Measurements from ENCODE around the gene ANTXR2.
A peak's percentile ranks its signal among the peaks of the same experiment; 100 is the strongest.
"Not testable (repeated sequence)": the region's sequence is repeated elsewhere in the genome, so short reads cannot be mapped to it uniquely, and the experiment has no call there.

ANTXR2 gene

DNA sequence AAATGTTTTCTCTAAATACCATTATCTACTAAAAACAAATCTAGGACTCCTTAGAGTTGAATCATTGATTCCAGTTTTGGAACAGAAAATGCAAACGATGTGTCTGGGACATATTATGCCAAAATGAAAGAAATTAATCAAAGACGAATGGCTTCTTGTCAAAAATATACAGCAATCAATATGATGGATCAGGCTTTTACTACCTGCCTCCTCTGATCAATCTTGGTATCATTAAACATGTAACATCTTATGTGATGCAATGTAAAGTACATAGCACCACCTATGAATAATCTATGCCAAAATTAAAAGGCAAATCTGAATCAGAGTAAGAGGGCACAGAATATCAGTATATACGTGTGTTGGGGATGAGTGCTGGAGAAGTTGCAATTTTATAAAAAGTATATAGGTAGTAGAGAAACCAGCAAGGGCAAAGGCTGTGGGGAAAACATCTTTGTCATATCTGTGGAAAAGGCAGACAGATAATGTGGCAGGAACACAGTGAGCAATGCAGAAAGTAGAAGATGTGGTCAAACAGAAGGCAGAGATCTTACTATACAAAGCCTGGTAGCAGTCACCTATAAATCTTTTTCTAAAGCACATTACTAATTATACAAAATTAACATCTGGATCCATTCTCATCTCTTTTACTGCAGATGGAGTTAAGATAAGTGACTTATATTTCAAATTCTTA, 152.7 kb downstream of the ANTXR2 start:
- DNase-seq (ENCODE audit: low spot score), result no peak

DNA sequence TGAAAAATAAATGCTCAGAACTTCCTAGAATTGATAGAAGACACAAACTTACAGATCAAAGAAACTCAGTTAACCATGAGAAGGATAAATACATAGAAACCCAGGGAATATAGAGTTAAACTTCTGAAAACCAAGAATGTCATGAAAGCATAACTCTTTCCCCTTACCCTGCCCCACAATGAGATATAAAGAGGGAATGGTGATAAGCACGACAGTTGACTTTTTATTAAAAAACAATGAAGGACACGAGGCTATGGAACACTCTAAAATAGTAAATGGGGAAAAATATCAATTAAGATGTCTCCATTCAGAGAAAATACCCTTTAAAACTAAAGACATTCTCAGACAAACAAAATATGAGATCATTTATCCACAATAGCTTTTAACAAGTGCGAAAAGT, 154.7 kb downstream of the ANTXR2 start:
- DNase-seq (ENCODE audit: low spot score), result no peak

DNA sequence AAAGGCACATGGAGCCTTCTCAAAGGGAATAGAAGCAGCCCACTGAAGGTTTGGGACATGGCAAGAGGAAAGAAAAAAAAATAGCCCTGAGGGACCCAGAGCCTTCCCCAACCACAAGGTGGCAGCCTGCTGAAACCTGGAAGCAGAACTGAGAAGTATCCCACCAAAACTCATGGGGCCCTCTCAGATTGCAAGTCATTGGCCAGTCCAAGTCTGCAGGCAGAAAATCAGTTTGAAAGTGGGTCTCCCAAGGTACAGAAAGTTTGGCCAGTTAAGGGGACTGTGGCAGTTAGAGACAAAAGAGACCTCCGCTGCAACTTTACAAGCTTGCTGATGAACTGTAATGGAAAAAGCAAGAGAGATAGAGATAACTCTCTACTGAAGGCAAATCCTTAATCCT, 155.8 kb downstream of the ANTXR2 start:
- DNase-seq (ENCODE audit: low spot score), result peak; percentile 43

DNA sequence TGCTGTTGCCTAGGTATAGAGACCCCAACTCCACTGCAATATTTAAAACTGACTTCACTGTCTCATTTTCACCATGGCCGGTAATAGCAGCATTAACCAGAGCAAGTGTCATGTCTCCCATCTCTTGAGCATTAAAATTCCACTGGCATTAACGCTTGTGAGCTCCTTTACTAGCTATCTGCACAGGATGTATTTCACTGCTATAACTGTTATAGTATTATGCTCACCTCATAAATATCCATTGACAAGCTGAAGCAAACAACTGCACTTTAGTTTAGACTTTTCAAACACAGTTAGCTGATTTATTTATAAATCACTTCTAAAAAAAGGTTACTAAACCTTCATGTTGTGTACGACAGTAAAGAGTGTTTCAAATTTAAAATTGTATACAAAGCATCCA, 157.8 kb downstream of the ANTXR2 start:
- DNase-seq (ENCODE audit: low spot score), result no peak

DNA sequence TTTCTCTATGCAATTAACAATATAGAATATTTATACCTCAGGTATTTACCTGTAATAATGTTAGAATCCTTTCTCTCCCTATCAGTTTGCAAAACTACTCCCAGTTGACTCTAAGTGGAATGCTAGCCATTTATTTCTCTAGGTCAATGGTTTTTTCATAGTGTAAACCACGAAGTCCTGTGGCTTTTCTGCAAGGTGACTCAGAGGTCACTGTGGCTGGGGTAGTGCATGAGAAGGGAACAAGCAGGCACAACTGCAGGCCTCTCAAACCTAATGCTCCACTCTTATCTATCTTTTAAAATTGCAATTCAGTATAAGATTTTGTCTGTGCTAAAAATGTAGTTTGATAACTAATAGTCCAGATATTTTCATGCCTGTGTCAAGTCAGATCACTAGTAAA, 159.4 kb downstream of the ANTXR2 start:
- DNase-seq (ENCODE audit: low spot score), result no peak

DNA sequence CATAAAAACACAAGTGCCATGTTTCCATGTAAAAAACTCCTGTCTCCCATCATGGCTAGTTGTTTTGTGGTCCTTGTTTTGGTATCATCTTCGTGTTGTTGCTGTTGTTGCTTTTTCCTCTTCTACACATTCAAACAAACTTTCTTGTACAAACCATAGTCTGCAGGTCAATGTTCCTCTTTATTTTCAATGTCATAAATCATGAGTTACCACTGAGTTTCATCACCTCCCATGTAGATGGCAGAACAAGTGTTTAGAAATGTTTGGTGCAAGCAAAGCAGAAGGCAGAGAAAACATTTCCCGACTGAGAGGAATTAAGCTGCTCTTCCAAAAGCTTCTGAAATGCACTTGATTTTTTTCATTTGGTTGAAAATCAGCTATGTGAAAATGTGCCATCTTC, 166.0 kb downstream of the ANTXR2 start:
- DNase-seq (ENCODE audit: low spot score), result no peak

DNA sequence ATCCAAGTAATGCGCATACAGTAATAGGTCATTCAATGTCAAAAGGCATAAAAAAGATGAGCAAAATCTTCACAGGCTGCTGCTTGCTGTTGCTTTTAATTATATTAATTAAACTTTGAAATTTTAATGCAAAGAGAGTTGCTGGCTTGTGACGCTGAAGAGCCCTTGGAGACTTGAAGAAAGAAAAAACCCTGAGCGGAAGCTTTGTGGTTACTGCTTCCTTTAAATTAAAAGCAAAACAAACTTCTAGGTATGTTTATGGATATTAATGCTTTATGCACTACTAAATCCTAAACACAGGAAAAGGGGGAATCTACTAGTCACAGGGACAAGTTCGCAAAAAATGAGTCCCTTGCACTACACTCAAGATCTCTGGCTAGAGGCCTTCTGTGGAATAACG, 166.7 kb downstream of the ANTXR2 start:
- no peak for DNase-seq (ENCODE audit: low spot score)

DNA sequence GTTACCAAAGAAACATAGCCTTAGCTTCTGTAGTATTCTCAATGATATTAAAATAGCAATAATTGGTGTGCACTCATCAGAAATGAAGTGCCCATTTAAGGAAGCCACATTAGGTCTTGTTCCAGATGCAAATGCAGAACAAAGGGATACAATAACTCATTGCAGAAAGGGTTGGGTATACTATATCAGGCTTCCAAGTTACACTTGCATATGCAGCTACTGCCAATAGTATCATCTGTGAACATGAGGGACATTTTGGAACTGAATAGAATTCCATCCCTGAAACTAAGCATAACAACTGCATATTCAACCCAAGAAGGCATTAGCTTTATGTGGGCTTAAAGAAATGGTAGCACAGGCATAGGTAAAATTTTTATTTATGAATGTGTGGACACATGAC, 167.8 kb downstream of the ANTXR2 start:
- DNase-seq (ENCODE audit: low spot score), result no peak

DNA sequence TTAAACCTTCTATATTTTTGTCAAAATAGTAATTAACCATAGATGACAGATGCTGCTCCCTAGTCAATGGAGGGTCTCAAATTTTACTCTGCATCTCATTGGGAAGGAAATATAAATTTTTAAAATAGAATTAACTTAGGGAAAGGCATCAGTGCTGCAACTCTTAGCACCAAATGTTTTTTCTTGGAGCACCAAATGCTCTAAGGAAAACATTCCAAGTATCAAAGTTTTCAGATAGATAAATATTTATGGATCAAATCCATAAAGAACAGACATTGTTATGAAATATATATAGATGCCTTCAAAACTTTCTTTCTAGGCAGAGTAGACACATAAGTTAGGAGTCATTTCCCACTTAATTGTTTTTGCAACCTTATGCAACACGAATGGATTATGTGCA, 168.7 kb downstream of the ANTXR2 start:
- DNase-seq (ENCODE audit: low spot score), result no peak

- no peak for DNase-seq (ENCODE audit: low spot score)
Measured at GRCh38 chr4:79900182-79900581, 172.8 kb downstream of the ANTXR2 start.

DNA sequence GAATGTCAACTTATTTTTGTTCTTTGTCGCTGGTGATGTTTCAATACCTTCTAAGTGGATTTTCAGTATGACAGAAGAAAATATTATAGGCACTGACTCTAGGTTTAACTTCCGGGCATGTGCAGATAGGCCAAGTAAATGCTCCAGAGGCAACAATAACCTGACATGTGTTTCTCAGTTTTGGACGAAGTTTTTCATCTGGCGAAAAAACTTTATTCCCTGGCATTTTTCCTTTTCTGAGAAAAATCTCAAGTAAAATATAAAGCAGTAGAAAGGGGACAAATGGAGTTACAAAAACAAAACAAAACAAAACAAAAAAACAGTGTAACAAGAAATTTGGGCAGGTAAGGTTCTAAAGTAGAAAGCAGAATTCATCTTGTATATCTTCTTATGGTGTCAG, 173.5 kb downstream of the ANTXR2 start:
- no peak for DNase-seq (ENCODE audit: low spot score)

DNA sequence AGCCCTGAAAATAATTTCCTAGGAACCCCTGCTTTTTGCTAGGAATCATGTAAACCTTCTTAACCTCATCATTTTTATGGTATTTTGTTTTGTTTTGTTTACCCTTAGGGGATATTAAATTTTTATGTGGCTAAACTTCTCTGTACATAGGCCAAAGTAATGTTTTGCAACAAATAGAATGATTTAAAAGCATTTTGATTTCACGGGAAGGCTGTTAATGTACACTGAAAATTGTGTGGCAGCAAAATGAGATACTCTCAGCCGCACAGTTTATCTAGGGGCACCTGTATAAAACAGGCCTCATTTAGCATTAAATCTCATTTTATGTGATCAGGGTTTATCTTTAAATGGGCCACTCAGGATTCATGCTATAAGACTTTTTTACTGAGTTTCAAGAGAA, 175.0 kb downstream of the ANTXR2 start:
- no peak for DNase-seq (ENCODE audit: low spot score)

DNA sequence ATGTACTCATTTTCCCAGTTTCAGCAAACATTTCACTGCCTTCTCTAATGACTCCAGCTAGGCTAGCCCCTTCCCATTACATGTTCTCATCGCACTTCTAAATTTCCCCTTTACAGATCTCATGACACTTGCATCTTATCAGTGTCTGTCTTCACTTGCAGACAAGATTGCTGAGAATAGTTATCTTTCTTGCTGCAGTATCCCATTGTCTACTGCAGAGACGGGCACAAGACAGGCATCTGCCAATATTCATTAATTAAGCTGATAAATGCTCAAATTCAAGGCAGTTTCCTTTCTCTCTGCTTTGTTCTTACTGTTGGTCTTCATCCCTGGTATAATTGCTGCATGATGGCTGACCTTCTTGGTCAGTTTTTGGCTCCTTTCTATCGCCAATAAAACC, 175.9 kb downstream of the ANTXR2 start:
- no peak for DNase-seq (ENCODE audit: low spot score)

DNA sequence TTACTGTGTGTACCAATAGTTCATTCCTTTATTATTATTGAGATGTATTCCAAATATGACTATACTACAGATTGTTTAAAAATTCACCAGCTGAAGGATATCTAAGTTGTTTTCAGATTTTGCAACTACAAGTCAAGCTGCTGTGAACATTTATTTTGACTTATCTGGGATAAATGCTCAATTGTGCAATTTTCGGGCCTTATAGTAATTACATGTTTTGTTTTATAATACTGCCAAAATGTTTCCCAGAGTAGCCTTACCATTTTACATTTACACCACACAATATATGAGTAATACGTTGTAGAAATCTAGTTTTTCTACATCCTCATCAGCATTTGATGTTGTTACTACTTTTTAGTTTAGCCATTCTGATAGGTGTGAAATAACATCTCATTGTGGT, 179.6 kb downstream of the ANTXR2 start:
- DNase-seq (ENCODE audit: low spot score), result no peak

DNA sequence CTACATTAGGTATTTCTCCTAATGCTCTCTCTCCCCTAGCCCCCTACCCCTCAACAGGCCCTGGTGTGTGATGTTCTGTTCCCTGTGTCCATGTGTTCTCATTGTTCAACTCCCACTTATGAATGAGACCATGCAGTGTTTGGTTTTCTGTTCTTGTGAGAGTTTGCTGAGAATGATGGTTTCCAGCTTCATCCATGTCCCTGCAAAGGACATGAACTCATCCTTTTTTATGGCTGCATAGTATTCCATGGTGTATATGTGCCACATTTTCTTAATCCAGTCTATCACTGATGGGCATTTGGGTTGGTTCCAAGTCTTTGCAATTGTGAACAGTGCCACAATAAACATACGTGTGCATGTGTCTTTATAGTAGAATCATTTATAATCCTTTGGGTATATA, 184.0 kb downstream of the ANTXR2 start:
- not testable (repeated sequence) for DNase-seq (ENCODE audit: low spot score)

DNA sequence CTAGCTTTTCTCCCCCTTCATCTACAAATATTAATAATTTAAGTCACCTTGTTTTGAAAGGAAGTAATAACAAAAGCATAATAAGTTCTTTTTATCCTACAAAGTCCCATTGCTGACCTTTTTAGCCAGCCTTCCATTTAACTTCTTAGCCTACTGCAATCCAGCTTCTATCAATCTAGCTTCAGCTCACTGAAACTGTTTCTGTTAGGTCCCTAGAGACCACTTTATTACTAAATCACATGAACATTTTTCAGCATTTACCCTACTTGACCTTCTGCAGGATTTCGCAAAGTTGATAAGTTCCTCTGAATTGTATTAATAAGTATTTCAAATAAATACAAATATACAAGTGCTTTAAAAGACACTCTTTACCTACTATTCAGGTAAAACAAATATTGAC, 186.5 kb downstream of the ANTXR2 start:
- DNase-seq (ENCODE audit: low spot score), result no peak

GRCh38 chr4:79886021-79886420, 187.0 kb downstream of the ANTXR2 start:
- no peak for DNase-seq (ENCODE audit: low spot score)

DNA sequence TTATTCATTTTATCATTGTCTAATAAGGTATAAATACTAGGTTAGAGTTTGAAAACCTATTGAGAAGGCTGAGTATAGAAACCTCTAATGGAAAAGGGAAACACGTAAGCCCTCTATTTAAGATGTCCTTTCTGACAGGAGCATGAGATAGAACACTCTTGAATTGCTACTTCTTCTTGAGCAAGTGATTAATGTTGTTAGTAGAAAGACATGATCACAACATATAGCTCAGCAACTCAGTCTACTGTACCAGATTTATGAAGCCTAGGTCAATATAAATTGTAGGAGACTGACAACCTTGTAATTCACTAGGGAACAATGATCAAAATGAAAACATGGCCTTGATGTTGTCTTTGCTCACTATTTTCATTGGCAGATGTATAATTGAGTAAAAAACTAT, 189.7 kb downstream of the ANTXR2 start:
- no peak for DNase-seq (ENCODE audit: low spot score)

DNA sequence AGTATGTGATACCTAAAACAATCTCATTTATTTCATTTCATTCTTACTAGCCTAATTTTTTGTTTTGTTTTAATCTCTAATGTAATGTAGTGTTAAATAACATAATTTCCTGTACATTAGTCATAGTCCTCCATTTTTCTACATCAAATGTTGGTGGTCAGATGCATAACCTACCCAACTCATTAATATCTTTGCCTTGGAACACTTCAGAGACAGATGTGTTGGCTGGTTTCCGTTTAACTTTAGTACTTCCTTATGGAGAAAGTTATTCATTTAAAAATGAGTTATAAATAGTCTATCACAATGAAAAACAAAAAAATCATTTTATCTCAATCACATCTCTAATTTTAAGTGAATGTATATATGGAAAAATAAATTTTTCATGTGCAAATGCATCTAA, 190.2 kb downstream of the ANTXR2 start:
- no peak for DNase-seq (ENCODE audit: low spot score)

- no peak for DNase-seq (ENCODE audit: low spot score)
Measured at GRCh38 chr4:79881407-79881806, 191.6 kb downstream of the ANTXR2 start.

DNA sequence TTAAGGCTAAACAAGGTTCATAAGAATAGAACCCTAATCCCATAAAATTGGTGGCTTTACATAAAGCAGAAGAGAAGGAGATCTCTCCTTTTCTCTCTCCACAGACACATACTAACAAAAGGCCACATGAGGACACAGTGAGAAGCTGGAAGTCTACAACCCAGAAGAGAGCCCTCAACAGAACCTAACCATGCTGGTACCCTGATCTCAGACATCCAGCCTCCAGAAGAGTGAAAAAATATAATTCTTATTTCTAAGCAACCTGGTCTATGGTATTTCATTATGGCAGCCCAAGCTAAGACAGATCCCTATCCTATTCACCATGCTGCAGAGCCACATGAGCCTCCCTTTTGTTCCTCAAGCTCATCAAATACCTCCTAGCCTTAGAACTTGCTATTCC, 195.5 kb downstream of the ANTXR2 start:
- DNase-seq (ENCODE audit: low spot score), result no peak

DNA sequence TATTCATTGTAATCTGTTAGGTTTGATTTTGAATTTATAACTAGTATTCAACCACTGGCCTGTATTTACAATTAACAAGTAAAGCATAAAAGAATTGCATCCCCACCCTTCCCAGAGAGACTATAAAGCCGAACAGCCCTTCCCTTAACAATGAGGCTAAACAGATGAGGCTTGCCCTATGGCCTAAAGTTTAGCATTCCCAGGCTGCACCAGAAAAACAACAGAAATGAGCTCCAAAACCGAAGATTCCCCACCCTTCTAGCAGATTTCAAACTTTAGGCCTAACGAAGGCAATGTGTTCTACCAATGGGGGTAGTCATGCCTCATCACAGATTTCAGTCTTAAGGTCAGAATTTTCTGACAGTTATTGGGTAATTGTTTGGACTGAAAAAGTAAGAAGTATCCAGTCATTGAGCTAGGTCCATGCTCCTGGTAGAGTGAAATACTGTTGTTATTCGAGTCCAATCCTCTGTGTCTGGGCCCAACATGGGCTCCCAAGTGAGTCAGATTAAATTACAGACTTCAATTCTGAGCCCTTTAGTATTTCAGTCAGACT, 197.6 kb downstream of the ANTXR2 start:
- DNase-seq (ENCODE audit: low spot score), result no peak

- DNase-seq (ENCODE audit: low spot score), result peak; percentile 59
Measured at GRCh38 chr4:79874197-79874596, 198.8 kb downstream of the ANTXR2 start.

- DNase-seq (ENCODE audit: low spot score), result no peak
Measured at GRCh38 chr4:79872738-79873137, 200.3 kb downstream of the ANTXR2 start.

All from SK-N-DZ (cell line).